Stimulated activated CD8-positive, alpha-beta memory T cell treated with anti-CD3 and anti-CD28 coated beads, Interleukin-7, amount 100 ng/mL, for 1 hour (primary cell): ENCODE measurements around the gene NMNAT1.
"Not testable (repeated sequence)": the region's sequence is repeated elsewhere in the genome, so short reads cannot be mapped to it uniquely, and the experiment has no call there.

Experiments used
- DNase-seq, 2 donors: peaks; one replicate each; pipeline ENCODE4 v3.0.0-alpha.2; 2020; ENCODE audit warnings: low read depth in 2 of 2

The NMNAT1 gene

GRCh38 chr1:9920606-9921005, 22.7 kb upstream of the NMNAT1 start:
- no peak for DNase-seq

GRCh38 chr1:9922342-9922741, 20.9 kb upstream of the NMNAT1 start:
- DNase-seq = no peak

DNA sequence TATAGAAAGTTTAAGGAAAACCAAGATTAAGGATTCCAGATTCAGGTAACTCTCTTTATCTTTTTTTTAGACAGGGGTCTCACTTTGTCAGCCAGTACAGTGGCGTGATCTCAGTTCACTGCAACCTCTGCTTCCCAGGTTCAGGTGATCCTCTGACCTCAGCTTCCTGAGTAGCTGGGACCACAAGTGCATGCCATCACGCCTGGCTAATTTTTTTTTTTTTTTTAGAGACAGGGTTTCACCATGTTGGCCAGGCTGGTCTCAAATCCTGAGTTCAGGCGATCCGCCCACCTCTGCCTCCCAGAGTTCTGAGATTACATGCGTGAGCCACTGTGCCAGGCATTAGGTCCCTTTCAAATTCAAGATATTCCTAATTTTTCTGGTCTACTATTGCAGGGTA, 16.0 kb upstream of the NMNAT1 start:
- no peak for DNase-seq

DNA sequence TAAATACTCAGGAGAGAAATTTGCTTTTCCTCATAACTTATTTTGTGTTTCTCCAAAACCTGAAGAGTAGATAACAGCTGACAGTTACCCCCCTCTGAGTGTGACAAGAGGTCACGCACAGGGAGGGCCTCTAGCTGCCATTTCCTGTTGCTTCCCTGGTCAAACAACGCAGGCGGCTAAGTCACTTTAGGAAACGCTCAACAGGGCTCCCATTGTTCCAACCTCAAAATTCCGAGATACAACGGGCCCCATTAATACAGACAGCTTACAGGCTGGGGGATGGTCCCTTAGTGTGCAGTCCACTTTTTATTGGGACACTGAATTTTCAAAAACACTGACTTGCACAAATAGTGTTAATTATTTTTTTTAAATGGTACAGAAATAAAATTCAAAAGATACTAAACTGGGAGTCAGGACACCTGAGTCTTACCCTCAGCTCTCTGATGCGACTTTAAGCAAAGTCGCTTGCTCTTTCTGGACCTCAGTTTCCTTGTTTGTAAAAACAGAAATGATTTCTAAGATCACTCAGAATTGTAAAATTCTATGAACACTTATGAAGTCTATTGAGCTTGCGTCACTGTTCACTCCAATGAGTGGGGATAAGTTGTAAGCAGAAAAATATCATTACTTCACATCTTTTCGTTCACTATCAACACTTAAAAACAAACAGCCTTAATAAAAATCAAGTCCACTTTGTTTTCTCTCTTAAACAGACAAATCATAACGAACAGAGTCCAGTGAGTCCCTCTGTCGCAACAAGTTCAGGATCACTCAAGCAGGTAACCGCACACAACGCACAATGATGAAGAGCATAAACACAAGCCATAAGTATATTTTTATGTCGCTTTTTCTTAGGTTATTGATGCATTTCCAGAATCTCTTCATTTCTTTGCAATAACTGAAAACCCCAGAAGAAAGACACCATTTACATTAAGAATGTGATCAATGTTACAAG, 13.6 kb upstream of the NMNAT1 start:
- no peak for DNase-seq

DNA sequence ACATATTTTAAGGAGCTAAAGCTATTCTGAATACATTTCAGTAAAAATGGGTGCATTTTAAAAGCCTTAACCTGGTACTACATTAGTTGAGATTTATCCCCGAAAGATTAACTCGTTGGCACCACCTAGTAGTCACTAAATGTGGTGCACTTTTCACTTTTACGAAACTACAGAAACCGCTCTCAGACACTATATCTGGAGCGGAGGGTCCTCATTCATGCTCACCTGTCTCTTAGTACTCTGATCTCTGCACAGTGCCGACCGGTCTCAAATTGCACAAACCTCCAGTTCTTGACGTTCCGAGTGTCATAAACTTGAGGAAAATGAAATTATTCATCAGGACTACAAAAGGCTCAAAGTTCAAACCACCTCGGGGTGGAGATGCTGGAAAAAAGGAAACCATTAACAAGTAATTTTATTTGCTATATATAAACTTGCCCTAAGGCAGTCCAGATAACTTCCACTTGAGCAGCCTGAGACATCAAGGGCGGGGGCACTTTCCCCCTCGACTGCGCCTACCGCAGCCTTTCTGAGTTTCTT, 806 bp upstream of the NMNAT1 start:
- DNase-seq = no peak

- DNase-seq = no peak
These were observed 3.0 kb downstream of the NMNAT1 start for GRCh38 chr1:9946315-9946714.

- DNase-seq = no peak
These were observed 14.5 kb downstream of the NMNAT1 start for GRCh38 chr1:9957726-9958125.

DNA sequence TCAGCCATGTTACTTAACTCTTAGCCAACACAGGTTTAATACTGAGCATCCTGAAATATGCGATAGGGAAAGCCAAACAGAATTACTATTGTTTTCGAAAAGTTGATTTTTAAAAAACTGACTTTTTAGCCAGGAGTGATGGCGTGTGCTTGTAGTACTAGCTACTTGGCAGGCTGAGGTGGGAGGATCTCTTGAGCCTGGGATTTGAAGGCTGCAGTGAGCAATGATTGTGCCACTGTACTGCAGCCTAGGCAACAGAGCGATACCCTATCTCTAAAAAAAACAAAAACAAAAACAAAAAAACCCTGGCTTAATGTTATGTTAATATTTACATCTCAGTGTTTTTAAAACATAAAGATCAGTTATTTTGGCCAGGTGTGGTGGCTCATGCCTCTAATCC, 16.7 kb downstream of the NMNAT1 start:
- DNase-seq = no peak

DNA sequence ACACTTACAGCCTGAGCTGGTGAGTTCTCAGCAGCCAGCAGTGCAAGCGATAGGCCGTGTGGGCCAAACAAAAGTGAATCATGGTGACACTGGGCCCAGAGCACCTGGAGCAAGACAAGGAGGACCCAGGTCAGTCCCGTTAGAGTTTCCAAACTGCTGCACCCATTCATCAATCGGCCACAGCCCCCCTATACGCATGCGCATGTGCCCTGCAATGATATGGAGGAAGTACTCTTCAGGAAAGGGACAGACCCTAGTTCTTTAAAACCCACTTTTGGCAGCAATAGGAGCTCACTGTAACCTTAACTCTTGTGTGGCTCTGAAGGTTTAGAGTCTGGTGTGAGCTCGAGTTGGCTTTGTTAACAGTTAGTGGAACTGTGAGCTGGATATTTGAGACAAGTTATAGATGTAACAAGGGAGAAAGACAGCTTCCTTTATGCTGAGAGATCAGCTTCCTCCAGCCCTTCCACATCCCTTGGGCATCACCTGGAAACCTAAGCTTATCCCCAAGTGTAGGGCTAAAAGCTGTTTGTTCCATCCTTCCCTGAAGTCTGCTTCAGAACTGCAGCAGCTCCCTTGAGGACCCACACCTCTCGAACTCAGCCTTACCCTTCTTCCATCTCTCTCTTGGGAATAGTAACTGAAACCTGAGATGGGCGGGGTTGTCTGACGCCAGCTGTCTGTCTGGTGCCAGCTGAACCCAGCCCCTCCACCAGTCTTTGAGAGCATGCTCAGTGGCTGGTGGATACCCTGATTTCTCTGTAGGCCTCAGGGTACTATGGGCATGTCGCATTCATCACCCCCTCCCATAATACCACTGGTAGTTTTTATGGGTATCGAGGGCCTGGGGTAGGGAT, 17.7 kb downstream of the NMNAT1 start:
- no peak for DNase-seq

GRCh38 chr1:9984253-9984652, 41.0 kb downstream of the NMNAT1 start:
- DNase-seq = no peak

DNA sequence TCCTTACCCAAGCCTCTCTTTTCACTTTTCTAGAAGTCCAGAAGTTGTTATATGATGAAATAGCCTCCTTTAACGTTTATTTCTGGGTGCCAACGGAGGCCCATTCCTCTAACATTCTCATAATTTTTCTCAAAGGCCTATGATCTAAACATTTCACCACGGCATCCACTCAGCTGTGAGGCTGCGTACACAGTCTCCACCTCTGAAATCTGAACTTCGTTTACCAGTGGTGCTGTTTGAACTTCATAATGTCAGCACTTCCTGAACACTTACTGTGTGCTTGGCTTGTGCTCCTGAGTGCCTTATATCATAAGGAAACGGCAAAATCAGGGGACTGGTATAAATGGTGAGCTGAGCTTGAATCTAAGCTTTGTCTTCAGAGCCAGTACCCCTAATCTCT, 41.7 kb downstream of the NMNAT1 start:
- DNase-seq = no peak

DNA sequence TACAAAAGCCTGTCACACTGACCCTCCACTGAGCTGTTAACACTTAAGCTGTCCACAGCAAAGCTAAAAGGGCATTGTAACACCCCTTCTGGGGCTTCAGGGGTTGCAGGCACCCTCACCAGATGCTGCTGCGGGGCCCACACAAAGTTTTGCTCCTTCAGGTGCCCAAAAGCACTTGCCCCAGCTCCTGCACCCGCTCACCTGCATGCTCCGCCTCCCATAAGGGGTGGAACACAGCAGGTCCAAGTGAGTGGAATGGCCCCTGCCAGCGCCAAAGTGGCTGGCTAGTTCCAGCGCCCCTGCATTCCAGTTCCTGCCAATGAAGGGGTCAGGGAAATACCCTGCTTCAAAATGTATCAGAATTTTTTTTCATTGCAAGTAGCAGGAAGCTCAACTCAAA, 46.5 kb downstream of the NMNAT1 start:
- no peak for DNase-seq

DNA sequence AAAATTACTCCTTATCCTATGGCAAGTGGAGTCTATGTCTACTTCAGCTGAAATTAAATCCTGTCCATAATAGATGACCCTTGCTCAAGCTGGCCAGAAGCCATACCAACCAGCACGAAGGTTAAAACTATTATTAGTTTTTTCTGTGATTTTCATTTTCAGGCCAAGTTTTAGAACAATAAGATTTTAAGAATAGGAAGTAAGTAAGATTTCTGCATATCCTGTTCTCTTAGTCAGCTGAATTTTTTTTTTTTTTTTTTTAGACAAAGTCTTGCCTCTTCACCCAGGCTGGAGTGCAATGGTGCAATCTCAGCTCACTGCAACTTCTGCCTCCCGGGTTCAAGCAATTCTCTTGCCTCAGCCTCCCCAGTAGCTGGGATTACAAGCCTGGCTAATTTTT, 47.7 kb downstream of the NMNAT1 start:
- DNase-seq = no peak

DNA sequence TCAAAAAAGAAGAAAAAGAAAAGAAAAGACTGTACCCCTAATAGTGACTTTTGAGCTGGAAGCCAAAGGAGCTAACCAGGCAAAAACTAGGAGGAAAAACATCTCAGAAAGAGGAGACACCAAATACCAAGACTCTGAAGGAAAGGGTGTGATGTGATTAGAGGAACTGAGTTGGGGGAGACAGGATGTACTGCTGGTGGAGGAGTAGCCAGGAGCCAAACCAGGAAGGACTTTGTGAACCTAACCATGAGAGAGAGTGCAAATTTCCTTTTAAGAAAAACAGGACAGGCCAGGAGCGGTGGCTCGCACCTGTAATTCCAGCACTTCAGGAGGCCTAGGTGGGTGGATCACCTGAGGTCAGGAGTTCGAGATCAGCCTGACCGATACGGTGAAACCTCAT, 49.6 kb downstream of the NMNAT1 start:
- DNase-seq = no peak

DNA sequence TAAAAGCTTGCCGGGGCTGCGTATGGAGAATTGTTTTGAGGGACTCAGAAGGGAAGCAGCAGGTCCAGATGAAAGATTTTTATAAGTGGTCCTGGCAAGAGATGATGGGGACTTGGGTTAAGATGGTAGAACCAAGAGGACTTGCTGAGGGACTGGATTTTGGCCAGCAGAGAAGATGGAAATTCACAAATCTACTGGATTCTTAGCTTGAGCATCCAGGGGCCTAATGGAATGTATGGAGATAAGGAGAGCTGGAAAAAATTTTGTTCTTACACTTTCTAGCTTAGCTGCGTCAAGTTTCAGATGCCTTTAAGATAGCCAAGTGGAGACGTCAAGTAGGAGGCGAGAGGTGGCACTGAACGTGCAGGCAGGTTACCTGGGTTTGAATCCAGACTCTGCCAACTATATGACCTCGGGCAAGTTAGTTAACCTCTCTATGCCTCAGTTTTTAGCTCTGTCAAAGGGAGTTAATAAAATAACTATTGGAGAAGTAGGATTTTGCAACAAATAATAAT, 50.3 kb downstream of the NMNAT1 start:
- no peak for DNase-seq

DNA sequence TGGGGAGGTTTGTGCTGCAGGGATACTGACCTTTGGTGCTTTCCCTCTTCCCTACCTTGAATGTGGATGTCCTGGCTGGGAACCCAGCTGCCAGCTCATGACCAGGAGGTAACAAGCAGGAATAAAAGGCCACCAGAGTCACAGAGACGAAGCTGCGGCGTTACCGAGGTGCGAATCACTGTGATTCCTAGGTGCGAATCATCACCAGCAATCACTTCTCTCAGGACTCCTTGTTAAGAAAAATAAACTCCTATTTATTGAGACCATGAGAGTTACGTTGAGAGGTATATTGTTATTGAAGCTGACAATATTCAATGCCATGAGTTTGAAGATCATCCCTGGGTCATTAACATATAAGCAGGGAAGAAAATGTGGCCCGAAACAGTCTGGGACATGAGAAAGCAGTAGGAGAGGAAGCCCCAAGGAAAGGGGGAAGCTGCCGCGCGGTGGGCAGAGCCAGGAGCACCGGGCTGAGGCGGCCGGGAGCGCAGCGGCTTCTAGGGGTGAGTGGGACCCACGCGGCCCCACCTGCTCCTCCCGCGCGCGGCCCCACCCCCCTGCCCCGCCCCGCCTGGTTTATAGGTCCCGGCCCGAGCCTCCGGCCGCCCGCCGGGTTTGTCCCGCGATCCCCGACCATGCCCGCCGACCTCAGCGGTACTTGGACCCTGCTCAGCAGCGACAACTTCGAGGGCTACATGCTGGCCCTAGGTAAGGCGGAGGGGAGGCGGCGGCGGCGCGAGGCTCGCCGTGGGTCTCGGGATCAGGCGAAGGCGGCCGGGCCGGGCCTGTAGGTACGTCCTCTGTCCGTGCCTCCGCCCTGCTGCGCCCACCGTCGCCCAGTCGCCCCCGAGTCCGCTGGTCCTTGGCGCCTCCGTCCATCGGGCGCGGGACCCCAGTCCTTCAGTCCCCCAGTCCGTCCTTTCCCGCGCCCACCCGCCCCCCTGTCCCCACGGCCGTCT, 53.6 kb downstream of the NMNAT1 start, which contains the start of gene RBP7:
RBP7 (plus strand) TSS at position 605 of the 959 bp plus-strand sequence; CDS start at position 636, 31 bp downstream.
- DNase-seq = no peak

DNA sequence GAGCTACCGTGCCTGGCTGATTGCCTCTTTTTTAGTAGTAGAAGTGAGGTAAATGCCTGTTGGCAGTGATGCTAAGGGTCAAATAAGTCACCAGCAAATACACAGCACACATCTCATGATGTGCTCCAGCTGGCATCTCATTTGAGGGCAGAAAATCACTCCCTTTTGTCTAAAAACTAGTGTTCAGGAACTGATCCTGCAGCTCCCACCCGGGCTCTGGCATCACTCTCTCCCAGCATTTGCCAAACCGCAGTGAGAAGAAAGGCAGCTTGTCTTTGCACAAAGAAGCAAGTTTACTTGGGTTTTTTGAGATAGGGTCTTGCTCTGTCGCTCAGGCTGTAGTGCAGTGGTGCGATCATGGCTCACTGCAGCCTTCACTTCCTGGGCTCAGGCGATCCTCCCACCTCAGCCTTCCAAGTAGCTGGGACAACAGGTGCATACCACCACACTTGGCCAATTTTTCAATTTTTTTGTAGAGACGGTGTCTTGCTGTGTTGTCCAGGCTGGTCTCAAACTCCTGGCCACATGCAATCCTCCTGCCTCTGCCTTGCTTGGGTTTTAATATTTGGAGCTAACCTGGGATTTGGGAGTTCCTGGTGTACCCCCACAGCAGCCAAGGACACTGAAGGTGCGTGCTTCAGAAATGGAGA, 57.9 kb downstream of the NMNAT1 start:
- DNase-seq = no peak

GRCh38 chr1:10005248-10005647, 62.0 kb downstream of the NMNAT1 start:
- not testable (repeated sequence) for DNase-seq

DNA sequence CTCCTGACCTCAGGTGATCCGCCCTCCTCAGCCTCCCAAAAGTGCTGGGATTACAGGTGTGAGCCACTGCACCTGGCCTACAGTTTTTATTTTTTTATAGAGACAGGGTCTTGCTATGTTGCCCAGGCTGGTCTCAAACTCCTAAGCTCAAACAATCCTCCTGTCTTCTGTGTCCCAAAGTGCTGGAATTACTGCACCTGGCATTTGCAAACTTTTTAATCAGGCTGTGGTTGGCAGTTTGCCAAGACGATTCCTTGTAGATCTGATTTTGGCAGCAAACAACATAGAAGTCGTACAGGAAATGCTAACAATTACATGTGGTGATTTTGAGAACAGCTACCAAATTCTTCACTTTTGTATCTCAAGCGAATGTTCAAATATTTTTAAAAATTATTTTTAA, 63.9 kb downstream of the NMNAT1 start:
- no peak for DNase-seq

DNA sequence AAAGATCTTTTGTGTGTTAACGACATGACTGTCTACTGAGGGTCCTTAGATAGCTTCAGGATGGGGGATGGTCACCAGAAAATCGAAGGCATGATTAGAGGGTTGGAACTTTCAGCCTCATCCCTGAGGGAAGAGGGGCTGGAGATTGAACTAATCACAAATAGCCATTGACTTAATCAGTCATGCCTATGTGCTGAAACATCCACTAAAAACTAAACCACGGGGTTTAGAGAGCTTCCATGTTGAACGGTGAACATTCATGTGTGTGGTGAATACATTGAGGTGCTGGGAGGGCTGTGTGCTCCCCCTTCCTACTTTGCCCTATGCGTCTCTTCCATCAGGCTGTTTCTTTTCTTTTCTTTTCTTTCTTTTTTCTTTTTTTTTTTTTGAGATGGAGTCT, 70.7 kb downstream of the NMNAT1 start:
- no peak for DNase-seq
